ENCODE measurements around the gene OTX2.

Gene OTX2

DNA sequence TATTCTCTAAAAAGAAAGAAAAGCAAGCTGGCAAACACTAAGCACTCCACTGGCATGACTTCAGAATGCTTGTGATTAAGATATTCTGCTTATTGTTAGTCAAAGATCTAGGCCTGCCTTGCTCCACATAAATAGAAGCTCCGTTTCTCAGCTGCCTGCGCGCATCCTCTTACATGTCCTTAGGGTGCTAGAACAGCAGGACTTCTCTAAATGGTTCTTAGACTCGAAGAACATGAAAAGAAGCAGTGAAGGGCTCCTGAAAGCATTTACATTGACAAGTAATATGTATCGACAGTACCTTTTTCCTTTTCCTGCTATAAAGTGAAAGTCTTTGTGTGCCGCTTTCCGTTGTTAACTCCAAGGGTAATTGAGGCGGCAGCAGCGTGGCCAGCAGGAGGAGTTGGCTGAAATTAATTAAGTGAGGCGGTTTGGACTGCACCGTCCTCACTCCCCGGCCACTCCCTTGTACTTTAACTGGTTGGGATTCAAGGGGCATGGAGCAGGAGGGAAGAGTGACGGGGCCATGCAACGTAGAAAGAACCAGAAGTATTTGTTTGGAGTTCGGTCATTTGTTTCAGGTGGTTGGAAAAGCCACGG lies 34.2 kb upstream of the OTX2 start:
- DNase-seq (ENCODE audit: low spot score) = no peak

DNA sequence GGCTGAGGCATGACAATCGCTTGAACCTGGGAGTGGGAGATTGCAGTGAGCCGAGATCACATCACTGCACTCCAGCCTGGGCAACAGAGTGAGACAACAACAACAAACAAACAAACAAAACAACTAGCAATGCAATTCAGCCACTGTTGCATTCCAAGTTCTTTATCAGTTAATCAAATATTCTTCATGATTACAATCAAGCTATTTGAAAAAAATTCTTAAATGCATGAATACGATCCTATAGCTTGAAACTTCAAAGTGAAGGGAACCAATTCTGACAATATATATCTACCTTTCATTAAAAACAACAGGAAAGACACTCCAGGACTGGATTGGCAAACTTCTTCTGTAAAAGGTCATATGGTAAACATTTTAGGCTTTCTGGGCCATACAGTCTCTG lies 31.3 kb upstream of the OTX2 start:
- TF ChIP-seq, protein P1, sequence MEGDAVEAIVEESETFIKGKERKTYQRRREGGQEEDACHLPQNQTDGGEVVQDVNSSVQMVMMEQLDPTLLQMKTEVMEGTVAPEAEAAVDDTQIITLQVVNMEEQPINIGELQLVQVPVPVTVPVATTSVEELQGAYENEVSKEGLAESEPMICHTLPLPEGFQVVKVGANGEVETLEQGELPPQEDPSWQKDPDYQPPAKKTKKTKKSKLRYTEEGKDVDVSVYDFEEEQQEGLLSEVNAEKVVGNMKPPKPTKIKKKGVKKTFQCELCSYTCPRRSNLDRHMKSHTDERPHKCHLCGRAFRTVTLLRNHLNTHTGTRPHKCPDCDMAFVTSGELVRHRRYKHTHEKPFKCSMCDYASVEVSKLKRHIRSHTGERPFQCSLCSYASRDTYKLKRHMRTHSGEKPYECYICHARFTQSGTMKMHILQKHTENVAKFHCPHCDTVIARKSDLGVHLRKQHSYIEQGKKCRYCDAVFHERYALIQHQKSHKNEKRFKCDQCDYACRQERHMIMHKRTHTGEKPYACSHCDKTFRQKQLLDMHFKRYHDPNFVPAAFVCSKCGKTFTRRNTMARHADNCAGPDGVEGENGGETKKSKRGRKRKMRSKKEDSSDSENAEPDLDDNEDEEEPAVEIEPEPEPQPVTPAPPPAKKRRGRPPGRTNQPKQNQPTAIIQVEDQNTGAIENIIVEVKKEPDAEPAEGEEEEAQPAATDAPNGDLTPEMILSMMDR (IDR thresholded peaks at IDR 0.05; ENCODE audit: extremely low read depth, missing control alignments) = no peak
- no peak for DNase-seq (ENCODE audit: low spot score)

More for the DNA sequence above, 34.2 kb upstream of the OTX2 start:
- TF ChIP-seq, protein P1 (IDR thresholded peaks at IDR 0.05; ENCODE audit: extremely low read depth, missing control alignments) = no peak

DNA sequence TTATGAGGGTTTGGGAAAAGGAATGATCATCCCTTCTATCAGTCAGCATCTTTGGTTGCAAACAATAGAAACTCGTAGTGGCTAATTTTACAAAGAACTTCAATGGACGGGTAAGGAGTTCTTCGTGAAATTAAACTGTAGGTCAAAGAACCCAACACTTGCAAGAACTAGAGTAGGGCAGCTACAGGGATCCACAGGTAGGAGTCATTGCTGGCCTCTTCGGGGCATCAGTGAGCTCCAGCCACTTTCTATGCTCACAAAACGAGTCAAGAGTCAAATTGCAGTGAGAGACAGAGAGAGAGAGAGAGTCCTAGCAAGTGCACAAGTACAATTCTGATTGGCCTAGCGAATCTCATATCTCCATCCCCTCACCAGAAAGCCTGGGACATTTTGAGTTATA lies 29.9 kb upstream of the OTX2 start:
- no peak for DNase-seq (ENCODE audit: low spot score)
- TF ChIP-seq, protein P1 (IDR thresholded peaks at IDR 0.05; ENCODE audit: extremely low read depth, missing control alignments) = no peak

- TF ChIP-seq, protein P1 (IDR thresholded peaks at IDR 0.05; ENCODE audit: extremely low read depth, missing control alignments) = no peak
- no peak for DNase-seq (ENCODE audit: low spot score)
Observed at GRCh38 chr14:56829151-56829550, 18.9 kb upstream of the OTX2 start.

DNA sequence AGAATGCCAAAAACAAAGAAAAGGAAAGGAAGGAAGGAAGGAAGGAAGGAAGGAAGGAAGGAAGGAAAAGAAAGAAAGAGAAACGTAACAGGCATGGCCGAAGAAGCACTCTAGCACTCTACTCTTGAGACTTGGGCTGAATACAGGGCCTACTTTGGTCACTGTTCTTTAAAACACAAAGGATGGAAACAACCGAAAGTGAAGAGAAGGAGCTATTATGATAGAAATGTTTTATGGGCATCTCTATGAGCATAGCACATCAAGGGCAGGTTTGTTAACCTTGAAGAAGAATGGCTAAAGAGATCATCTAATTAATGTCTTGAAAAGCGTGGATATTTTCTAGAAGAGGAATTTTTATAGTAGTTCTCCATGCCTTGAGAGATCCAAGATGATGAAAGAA lies 15.9 kb upstream of the OTX2 start:
- no peak for DNase-seq (ENCODE audit: low spot score)
- TF ChIP-seq, protein P1 (IDR thresholded peaks at IDR 0.05; ENCODE audit: extremely low read depth, missing control alignments) = no peak

GRCh38 chr14:56821805-56822610 lies 11.7 kb upstream of the OTX2 start:
- TF ChIP-seq, protein P1 (IDR thresholded peaks at IDR 0.05; ENCODE audit: extremely low read depth, missing control alignments) = no peak
- DNase-seq (ENCODE audit: low spot score) = no peak

GRCh38 chr14:56821177-56821576 lies 10.9 kb upstream of the OTX2 start:
- TF ChIP-seq, protein P1 (IDR thresholded peaks at IDR 0.05; ENCODE audit: extremely low read depth, missing control alignments) = no peak

More at GRCh38 chr14:56821177-56821576, 10.9 kb upstream of the OTX2 start:
- no peak for DNase-seq (ENCODE audit: low spot score)

Data from GM20000 (cell line).